HG03460 (cell line): ENCODE results near the gene MESD.

Experiments
- ATAC-seq: cut with Tn5 transposase; IDR thresholded peaks from one replicate; pipeline ENCODE4 v1.9.1; 2021; ENCODE audit not compliant: unreplicated experiment

MESD gene

GRCh38 chr15:80989518-80990478, at the start of gene MESD:
MESD (minus strand) TSS chr15:80989819; CDS start chr15:80989791, 28 bp downstream.
- ATAC-seq, result peak; percentile 97

DNA sequence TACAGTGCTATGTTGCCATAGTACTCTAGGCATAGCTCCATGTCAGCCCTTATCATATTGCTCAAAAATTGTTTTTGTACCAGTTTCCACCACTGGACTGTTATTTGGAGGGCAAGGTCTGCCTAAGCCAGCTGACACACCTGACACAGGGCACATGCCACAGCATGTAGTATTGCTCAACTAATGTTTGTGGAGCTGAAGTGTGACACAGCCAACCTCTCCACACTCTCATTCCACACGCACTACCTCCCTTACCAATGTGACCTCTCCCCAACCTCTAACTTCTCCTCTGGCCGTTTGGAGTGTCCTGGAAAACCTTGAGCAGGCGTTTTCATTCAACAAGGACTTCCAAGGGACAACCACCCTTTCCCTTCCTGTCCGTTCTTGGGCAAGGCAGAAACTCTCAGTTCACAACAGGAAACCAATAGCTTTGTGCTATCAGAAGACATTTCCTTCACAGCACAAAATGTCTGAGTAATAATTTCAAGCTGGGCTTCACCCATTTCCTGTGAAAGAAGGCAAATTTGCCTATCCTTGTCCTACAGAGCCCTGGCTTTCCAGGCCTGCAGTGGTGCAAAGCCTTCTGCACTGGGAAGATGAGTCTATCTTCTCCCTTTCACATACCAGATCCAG, 49.5 kb upstream of the MESD start:
- no peak for ATAC-seq

DNA sequence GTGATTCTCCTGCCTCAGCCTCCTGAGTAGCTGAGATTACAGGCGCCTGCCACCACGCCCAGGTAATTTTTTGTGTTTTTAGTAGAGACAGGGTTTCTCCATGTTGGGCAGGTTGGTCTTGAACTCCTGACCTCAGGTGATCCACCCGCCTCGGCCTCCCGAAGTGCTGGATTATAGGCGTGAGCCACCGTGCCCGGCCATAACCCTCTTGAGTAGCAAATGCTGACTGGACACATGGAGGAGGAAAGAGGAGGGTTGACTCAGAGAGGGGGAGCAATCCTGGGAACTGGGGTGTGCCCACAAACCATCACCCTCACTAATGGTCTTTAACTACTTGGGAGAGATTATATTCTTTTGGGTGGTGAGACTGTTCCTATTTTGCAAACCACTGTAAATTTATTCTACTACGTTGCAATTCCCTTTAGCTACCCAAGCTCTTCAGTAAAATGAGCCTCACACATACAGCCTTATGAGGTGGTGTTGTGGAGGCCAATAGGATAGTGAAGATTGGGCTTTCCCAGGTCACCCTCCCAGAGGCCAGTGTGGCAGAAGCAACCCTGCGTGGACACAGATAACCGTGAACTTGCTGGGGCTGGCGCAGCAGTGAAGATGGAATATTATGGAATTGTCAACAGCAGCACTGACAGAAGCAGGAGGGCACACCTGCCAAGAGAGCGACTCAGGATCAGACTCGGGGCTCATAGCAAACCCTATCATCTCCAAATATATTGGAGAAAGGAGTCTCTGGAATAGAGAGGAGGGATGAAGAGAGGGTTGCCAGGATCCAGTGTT, 48.5 kb upstream of the MESD start:
- ATAC-seq, result no peak

- no peak for ATAC-seq
Measured at GRCh38 chr15:81033508-81033907, 43.9 kb upstream of the MESD start.

DNA sequence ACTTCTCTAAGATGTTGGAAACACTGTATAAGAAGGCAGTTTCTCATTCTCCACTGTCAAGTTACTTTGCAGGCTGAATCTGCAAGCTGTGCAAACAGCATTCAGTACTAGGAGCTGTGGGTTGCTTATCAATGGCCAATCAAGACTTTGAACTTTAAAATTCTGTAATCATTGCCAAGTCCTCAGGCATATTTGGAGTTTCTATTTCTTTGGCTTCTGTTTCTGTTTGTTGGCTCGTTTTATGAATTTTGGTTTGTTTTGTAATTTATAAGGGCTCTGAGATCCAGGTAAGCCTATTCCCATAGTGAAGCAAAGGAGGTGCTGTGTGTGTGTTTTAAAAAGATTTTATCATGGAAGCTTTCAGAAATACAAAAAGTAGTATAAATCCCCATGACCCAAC, 43.2 kb upstream of the MESD start:
- no peak for ATAC-seq

DNA sequence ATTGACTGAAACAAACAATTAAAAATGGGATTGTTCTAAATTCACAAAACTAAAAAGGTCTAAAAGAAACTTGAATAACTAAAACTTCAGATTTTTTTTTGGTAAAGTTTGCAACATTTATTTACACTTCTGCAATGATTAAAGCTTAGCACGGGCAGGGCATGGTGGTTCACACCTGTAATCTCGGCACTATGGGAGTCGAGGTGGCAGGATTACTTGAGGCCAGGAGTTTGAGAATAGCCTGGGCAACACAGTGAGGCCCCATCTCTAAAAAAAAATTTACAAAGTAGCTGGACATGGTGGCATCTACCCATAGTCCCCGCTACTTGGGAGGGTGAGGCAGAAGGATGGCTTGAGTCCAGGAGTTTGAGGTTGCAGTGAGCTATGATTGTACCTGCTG, 42.7 kb upstream of the MESD start:
- no peak for ATAC-seq

DNA sequence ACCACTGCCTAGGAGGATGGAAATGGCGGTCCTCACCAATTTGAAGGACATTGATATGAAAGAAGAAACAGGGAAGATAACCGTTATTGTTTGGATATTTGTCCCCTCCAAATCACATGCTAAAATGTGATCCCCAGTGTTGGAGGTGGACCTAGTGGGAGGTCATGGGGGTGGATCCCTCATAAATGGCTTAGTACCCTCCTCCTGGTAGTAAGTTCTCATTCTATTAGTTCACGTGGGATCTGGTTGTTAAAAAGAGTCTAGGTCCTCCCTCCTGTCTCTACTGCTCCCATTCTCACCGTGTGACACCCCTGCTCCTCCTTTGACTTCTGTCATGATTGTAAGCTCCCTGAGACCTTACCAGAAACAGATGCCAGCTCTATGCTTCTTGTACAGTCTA, 41.6 kb upstream of the MESD start:
- no peak for ATAC-seq

DNA sequence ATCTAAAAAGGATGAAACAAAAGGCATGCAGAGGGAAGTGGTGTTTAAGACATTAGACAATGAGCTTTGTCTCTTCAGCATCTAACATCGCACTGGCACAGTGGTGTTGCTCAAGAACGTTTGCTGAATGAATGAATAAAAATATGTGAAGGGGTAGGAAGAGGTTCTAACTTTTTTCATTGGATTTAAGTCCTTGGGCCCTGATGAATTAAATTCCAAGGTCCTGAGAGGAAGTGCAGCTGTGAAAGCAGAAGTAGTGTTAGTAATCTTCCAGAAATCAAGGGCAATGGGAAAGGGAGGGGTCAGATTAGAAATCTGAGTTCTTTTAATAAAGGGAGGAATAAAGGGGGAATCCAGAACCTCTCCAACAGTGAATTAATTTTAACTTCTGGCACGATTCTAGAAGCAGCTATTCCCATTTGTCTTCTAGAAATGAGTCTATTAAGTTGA, 40.7 kb upstream of the MESD start:
- no peak for ATAC-seq

GRCh38 chr15:81029414-81030300, 40.0 kb upstream of the MESD start:
- ATAC-seq, result no peak

DNA sequence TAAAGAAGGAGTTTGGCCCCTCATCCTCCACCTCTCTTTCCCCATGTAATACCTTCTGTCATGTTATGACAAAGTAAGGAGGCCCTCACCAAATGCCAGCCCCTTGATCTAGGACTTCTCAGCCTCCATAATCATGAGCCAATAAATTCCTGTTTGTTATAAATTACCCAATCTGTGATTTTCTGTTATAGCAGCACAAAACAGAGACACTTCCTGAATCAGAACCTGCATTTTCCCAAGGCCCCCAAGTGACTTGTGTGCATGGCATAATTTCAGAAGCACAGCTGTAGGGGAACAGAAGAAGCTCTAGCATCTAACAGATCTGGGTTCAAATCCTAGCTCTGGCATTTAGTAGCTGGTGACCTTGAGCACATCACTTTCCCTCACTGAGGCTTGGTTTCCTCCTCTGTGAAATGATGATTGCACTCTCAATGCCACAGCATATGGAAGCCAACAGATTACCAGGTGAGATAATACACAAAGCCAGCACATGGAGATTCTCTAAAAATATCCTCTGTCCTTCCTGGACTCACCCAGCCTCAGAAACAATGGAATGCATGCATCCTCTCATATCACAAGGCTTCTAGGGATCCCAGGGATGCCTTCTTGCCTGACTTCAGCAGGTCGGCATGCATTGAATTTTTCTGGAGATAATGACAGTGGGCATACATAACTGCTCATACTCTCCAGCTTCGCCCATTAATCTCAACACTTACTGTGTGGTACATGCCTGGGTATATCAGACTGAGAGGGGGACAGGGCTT, 37.4 kb upstream of the MESD start:
- no peak for ATAC-seq

DNA sequence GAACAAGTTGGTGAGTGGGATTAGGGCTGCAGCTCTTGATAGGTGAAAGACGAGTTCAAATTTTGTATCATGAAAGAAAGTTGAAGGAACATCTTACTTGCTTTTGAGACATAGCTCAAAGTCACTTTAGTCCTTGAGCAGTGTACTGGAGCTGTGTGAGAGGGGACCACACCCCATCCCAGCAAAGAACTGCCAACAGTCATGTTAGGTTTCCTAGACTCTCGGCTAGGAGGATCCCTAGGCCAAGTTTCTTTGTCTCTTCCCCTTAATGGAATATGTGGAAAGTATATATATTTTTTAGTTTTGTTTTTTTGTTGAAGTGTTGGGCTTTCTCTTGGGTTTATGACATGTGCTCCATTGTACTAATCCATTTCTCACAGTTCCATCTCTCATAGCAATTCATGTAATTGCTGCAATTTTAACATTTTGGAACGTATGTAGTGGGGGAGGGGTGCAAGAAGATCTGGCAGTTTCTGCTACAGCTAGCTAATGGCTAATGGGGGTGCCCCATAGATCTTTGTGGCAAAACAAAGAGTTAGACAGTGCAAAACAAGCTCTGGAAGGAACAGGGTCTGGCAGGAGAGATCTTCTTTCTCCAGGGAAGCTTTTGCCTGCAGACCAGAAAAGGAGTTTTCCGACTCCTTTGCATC, 36.2 kb upstream of the MESD start:
- ATAC-seq, result no peak

- ATAC-seq, result no peak
Measured at GRCh38 chr15:81024936-81025335, 35.3 kb upstream of the MESD start.

DNA sequence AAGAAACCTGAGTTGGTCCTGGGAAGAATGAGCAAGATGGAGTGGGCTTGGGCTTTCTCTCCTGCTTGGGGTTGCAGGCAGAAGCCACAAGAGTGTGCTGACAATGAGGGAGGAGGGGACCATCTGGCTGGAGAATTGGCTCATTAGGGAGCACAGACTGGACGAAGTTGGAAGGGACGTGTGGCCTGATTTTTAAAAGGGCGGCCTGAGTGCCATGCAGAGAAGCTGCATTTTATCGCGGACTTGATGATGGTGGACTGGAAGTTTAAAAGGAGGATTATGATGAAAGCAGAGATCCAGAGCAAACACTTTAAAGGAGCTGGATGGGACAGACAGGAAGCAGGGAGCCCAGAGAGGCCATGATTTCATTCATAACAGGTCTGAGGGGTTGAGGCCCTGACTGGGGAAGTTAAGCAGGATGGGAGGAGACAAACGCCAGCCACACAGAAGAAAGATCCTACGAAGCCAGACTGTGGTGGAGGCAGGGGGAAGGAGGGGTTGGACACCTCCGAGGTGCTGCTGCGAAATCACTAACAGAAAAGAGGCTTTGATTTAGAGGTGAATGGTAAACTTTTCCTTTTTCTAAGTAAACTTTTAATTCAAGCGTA, 34.8 kb upstream of the MESD start:
- ATAC-seq, result no peak

GRCh38 chr15:81023483-81024264, 34.1 kb upstream of the MESD start:
- peak; percentile 93 for ATAC-seq

- ATAC-seq, result no peak
Measured at GRCh38 chr15:81021321-81021720, 31.7 kb upstream of the MESD start.

DNA sequence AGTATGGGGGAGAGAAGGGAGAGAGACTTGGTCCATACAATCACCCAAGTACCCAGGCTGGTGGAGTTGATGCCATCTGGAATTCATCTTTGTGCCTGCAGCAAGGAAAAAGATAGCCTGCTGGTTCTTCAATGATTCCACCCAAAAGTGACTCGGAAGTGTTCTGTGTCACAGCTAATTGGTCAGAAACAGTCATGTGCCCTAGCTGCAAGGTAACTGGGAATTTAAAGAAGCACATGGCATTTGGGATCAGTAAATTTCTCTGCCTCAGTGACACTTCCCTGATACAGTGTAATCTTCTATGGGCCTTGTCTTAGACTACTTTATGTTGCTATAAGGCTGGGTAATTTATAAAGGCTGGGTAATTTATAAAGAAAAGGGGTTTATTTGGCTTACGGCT, 28.6 kb upstream of the MESD start:
- no peak for ATAC-seq

DNA sequence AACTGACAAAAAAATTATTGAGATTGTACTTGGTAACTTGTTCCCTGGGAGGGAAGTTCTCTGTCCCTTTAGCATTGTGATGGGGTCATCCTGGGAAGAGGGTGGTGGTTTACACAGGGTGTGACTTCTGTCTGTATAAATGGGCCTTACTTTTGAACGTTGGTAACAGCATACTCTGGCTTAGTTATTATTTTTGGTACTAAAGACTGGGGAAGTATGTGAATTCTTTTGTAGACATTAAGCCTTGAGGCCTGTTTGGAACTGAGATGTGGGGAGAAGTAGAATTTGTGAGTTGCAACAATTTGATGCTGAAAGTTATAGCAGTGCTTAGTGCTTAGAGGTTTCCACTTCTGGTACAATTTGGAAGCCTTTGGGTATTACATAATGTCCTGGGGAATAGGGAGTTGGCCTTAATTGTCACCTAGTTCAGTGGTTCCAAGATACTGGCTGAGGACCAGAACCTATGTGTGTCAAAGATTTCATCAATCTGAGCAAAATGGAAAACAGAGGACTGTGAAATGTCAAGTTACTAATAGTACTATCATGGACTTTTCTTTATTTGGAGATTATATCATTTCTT, 27.0 kb upstream of the MESD start:
- no peak for ATAC-seq
